Measurements from ENCODE around the gene FMO4.
"Not testable (repeated sequence)": the region's sequence is repeated elsewhere in the genome, so short reads cannot be mapped to it uniquely, and the experiment has no call there.

The FMO4 gene

GRCh38 chr1:171334024-171334640 lies 20.1 kb downstream of the FMO4 start:
- no peak for DNase-seq (ENCODE audit: low read depth in 2 of 2)

- DNase-seq (ENCODE audit: low read depth in 2 of 2), result no peak
These were observed 22.0 kb downstream of the FMO4 start for GRCh38 chr1:171335964-171336363.

- not testable (repeated sequence) for DNase-seq (ENCODE audit: low read depth in 2 of 2)
These were observed 25.4 kb downstream of the FMO4 start for GRCh38 chr1:171339345-171339744.

GRCh38 chr1:171343727-171344472 lies 29.9 kb downstream of the FMO4 start:
- DNase-seq (ENCODE audit: low read depth in 2 of 2), result no peak

GRCh38 chr1:171344473-171344820 lies 30.5 kb downstream of the FMO4 start:
- no peak for DNase-seq (ENCODE audit: low read depth in 2 of 2)

- no peak for DNase-seq (ENCODE audit: low read depth in 2 of 2)
These were observed 31.6 kb downstream of the FMO4 start for GRCh38 chr1:171345536-171345935.

- DNase-seq (ENCODE audit: low read depth in 2 of 2), result no peak
These were observed 32.9 kb downstream of the FMO4 start for GRCh38 chr1:171346881-171347280.

GRCh38 chr1:171350594-171350993 lies 36.6 kb downstream of the FMO4 start:
- no peak for DNase-seq (ENCODE audit: low read depth in 2 of 2)

- DNase-seq (ENCODE audit: low read depth in 2 of 2), result no peak
These were observed 38.0 kb downstream of the FMO4 start for GRCh38 chr1:171351961-171352360.

- DNase-seq (ENCODE audit: low read depth in 2 of 2), result no peak
These were observed 38.6 kb downstream of the FMO4 start for GRCh38 chr1:171352554-171352953.

GRCh38 chr1:171355727-171356126 lies 41.7 kb downstream of the FMO4 start:
- DNase-seq (ENCODE audit: low read depth in 2 of 2), result no peak

- DNase-seq (ENCODE audit: low read depth in 2 of 2), result no peak
These were observed 43.2 kb downstream of the FMO4 start for GRCh38 chr1:171357179-171357578.

- DNase-seq (ENCODE audit: low read depth in 2 of 2), result not testable (repeated sequence)
These were observed 45.3 kb downstream of the FMO4 start for GRCh38 chr1:171359355-171359648.

GRCh38 chr1:171359731-171360527 lies 45.9 kb downstream of the FMO4 start:
- DNase-seq (ENCODE audit: low read depth in 2 of 2), result not testable (repeated sequence)

GRCh38 chr1:171366085-171366484 lies 52.1 kb downstream of the FMO4 start:
- DNase-seq (ENCODE audit: low read depth in 2 of 2), result no peak

- DNase-seq (ENCODE audit: low read depth in 2 of 2), result no peak
These were observed 52.8 kb downstream of the FMO4 start for GRCh38 chr1:171366816-171367215.

- no peak for DNase-seq (ENCODE audit: low read depth in 2 of 2)
These were observed 53.5 kb downstream of the FMO4 start for GRCh38 chr1:171367436-171367835.

GRCh38 chr1:171372418-171373084 lies 58.6 kb downstream of the FMO4 start:
- DNase-seq (ENCODE audit: low read depth in 2 of 2), result no peak

GRCh38 chr1:171373357-171374122 lies 59.6 kb downstream of the FMO4 start:
- not testable (repeated sequence) for DNase-seq (ENCODE audit: low read depth in 2 of 2)

GRCh38 chr1:171379846-171380245 lies 65.9 kb downstream of the FMO4 start:
- no peak for DNase-seq (ENCODE audit: low read depth in 2 of 2)

- DNase-seq (ENCODE audit: low read depth in 2 of 2), result no peak
These were observed 67.9 kb downstream of the FMO4 start for GRCh38 chr1:171381866-171382210.

GRCh38 chr1:171384496-171384895 lies 70.5 kb downstream of the FMO4 start:
- no peak for DNase-seq (ENCODE audit: low read depth in 2 of 2)

All from activated CD8-positive, alpha-beta memory T cell treated with anti-CD3 and anti-CD28 coated beads for 4 hours (primary cell).